Measurements from ENCODE around the gene LAMA3.

The LAMA3 gene

DNA sequence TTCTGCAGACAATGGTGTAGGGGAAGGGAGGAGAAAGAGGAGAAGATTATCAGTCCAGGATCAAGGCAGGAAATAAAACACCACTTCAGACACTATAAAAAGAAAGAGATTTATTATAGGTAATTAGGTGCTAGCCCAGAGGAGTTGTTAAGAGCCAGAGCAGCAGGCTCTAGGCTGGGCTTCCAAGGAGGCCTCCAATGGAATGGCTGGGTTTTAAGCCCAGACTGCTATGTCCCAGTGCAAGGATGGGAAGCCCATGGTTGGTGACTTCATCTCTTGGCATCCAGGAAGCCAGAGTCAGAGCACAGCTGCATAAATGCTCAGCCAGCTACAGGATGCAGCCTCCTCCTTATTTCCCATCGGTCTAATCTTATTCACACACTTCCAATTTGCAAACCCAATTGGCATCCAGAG lies 95.6 kb downstream of the LAMA3 start:
- no peak for DNase-seq

DNA sequence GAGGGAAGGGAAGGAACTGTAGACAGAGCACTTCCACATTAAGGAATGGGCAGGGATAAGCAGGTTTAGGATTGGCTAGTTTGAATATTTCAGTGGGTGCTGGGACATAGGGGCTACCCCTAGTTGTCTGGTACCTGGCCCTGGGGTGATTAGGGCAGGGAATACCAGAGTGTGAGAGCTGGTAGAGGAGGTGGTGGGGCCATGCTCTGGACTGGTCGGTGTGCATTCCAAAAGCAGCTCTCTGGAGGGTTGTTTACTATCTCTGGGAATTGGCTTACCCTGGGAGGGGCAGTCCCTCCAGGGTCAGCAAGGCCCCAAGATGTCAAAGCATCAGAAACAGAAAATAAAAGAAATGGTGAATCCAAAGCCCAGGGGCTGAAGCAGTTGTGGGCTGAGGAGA lies 103.8 kb downstream of the LAMA3 start:
- no peak for DNase-seq

DNA sequence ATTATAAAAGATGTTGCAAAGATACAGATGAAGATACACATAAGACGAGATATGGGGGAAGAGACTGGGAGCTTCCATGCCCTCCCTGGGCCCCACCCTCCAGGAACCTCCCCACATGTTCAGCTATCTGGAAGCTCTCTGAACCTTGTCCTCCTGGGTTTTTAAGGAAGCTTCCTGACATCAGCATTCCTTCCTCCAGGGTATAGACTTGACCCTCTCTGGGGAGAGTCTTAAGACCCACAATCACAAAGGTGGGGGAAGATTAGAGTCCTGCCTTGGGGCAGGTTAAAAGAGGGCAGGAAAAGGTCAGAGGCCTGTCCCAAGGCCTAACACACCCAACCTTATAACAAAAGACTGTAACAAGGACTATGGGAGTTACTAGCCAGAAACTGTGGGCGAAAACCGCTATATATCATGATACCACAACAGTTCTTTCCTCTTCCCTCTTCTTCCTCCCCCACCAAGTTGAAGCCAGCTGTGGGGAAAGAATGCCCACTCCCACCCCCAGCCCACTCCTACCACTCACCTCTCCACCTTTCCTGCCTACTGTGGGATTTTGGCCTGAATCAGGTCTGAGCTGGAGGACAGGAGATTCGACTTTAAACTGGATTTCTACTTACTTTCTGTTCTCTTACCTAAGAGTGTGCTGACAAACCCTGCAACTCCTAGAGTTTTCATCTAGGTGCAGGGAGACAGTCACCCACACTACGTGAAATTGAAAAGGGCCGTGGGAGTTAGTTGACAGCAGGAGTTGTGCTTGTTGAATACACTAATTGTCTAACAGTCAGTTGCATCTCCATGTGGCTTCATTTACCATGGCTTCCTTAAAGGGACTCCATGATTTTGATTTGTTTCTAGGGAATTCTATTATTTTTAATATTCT lies 105.0 kb downstream of the LAMA3 start:
- DNase-seq: no peak

DNA sequence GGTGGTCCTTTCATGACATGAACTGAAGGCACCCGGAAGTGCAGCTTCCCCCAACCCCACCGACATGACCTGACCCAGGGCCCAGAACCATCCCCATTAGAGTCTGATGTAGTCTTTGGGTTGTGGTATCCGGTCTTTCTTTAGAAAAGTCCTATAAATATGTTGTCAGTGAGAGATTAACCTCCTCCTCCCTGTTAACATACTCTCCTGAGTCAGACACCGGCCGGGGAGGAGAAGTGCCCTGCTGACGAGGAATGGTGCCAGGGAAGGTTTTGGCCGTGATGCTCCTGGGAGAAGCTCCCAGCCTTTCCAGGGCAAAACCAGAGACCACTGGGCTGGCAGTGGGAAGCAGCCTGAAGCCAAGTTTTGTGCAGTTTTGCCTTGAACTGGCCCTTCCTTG lies 109.0 kb downstream of the LAMA3 start:
- DNase-seq: no peak

DNA sequence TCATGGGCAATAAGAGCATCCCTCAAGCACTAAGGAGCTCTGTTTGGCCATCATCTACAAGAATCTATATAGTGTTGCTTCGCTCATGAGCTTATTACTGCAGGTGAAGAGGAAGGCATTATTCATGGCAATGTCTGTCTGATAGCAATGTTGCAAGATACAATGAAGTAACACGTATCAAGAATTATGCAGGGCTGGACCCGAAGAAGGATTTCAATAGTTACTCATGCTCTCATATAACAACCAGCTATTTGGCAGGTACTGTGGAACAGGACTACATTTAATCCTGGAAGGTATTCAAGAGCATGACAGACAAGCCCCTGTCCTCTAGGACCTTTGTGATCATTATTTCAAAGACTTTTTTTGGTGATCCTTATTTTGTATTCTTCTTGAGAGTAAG lies 109.6 kb downstream of the LAMA3 start:
- no peak for DNase-seq

DNA sequence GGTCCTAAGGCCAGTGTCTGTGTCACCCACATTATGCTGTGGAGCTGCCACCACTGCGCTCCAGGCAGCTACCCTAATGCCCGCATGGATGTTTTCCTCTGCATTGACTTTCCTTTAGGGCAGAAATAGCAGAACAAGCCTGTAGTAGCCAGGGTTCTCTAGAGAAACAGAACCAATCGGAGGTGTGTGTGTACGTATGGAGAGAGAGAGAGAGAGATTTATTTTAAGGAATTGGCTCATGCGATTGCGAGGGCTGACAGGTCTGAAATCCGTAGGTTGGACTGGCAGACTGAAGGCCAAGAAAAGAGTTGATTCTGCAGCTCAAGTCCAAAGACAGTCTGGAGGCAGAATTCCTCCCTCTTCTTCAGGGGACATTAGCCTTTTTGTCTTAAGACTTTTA lies 110.3 kb downstream of the LAMA3 start:
- DNase-seq: no peak

DNA sequence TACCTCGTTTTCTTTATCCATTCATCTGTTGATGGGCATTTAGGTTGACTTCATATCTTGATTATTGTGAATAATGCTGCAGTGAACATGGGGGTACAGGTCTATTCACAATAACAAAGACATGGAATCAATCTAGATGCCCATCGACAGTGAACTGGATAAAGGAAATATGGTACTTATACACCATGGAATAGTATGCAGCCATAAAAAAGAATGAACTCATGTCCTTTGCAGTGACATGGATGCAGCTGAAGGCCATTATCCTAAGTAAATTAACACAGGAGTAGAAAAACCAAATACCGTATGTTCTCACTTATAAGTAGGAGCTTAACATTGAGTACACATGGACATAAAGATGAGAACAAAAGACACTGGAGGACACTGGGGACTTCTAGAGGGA lies 111.6 kb downstream of the LAMA3 start:
- no peak for DNase-seq

DNA sequence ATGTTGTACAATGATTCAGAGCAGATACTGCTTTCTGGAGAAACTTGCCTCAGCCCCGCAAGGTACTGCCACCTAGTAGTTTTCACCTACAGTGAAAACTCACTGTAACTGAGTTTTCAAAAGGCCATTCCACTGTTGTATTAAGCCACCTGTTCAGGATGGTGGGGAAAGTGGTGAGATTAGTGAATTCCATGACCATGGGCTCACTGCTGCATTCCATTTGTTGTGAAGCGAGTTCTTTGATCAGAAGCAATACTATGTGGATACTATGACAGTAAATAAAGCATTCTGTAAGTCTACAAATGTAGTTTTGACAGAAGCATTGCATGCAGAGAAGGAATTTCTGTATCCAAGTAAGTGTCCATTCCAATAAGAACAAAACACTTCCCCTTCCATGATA lies 113.6 kb downstream of the LAMA3 start:
- no peak for DNase-seq

DNA sequence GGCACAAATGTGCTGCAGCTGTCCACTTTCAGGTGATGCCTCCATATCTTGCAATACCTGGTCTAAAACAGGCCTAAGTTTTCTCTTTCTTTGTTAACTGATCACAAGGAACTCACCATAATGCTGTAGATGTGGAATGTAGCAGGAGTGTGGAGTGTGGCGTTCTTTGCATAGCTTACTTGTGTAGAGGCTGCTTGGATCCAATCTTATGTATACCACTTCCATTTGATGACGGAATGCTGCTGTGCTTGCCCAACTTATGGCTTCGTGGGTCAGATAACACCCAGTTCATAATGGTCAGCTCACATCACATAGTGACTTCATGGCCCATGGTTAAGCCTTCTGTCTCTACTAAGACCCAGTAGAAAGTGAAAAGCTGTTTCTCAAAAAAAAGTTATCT lies 114.5 kb downstream of the LAMA3 start:
- no peak for DNase-seq

DNA sequence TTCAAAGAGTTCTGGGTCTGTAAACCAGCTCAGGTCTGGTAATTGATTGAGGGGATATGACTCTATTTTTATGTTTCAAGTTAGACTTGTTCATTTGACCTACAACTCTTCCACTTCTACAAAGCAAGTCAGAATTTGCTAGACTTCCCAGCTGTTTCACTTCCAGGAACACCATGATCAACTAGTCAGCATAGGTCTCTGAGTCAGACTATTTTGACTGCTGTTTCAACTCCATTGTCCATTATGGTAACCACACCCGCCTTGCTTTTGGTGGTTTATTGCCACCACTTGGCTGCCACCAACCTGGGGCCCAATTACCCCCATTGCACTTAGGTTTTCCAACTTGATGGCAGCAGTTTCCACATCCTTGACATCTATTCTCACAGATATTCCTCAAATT lies 116.6 kb downstream of the LAMA3 start:
- DNase-seq: no peak

DNA sequence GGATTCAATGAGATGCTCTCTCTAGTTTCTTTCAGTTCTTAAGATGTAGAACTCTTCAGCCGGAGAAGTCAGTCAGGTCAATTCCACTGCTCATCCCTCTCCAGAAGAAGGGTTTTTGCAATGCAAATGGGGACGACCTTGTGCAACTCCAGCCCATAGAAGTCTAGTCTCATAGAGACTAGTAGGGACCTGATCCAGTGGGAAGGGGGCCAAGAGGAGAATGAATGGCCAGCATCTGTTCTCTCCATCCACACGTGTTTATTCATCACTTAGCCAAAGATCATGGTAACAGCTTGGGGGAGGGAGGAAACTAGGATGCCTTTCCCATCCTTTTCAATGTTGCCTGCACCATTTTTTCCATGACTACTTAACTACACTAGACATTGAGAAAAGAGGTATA lies 120.2 kb downstream of the LAMA3 start:
- no peak for DNase-seq

DNA sequence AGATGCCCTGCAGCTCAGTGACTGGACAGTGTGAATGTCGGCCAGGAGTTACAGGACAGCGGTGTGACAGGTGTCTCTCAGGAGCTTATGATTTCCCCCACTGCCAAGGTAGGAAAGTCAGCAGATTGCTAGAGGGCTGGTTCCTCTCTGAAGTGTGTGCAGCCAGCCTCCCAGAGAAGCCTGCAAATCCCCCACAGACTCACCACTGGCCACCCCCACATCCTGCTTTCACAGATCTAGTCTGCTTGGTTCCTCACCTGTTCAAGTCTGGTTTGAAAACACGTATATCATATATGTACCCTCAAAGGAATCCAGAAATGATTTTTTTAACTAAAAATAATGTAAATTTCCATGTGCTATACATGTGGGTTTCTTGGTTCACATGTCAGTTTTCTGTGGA lies 121.1 kb downstream of the LAMA3 start:
- no peak for DNase-seq

DNA sequence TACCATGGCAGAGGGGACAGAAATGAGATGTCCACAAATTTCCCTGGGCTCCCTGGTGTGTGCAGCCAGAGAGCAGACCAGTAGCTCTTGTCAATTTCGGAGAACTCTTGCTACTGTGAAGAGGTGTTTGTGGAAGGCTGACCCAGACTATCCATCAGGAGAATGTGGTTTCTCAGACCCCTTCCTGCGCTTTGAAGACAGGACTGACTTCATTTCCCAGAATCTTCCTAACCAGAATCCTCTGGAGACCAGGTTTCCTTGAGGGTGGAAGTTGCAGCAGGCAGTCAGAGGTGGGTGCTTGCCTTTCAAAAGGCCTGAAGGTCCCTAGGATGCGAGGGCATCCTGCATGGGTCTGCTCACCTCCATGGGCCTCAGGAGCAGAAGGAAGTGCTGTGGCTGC lies 121.9 kb downstream of the LAMA3 start:
- DNase-seq: no peak

DNA sequence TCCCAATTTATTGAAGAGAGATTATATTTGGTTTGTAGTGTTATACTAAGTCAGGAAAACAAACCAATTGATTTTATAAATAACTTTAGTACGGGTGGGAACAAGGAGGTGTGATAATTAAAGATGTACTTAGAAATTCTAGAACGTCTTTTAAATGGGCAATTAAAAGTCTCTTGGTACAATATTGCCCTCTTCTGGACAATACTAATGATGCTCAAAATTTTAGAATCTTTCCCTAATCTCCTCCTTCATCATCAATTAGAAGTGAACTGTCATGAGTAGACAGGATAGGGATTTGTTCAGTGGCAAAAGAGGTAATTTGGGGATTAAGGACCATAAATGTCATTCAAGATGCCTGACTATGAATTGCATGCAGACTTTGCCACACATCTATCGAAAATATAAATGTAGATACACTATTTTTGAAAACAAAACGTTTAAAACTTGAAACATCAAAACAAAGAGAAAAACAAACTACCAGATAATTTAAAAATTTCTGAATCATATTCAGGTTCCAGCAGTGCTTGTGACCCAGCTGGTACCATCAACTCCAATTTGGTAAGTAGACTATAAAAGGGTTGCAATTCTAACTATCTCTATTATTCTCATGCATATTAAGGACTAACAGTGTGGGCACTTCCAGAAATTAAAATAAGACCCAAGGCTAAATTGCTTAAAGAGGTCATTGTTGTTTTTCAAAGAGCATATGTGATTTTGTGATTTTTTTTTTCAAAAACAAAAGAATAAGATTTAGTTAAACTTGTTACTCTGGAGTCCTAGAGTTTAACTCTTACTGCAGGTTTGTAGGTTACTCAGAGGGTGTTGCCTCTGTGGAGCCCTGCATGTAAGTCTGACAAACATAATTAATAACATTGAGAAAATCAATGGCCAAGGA lies 123.5 kb downstream of the LAMA3 start:
- peak; percentile 38 for DNase-seq

DNA sequence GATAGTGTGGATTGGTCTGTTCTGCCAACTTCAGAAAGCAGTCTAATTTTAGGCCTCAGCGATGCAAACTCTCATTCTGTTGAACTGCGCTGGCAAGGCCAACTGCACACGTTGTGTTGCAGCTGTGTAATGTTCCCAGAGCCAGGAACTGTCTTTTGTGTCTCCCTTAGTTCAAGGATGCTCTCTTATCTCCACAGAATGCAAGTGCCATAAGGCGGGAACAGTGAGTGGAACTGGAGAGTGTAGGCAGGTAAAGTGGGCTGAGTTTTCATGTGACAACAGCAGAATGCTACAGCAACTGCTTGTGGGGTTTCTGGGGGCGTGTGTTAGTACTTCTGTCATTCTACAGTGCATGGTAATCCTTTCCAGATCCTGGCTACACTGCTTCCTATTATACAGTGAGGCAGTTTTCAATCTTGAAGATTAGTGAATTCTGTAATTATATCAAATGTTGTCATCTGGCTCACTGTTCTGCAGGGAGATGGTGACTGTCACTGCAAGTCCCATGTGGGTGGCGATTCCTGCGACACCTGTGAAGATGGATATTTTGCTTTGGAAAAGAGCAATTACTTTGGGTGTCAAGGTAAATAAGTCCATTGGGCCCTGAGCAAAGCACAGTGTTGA lies 125.8 kb downstream of the LAMA3 start:
- DNase-seq: no peak

DNA sequence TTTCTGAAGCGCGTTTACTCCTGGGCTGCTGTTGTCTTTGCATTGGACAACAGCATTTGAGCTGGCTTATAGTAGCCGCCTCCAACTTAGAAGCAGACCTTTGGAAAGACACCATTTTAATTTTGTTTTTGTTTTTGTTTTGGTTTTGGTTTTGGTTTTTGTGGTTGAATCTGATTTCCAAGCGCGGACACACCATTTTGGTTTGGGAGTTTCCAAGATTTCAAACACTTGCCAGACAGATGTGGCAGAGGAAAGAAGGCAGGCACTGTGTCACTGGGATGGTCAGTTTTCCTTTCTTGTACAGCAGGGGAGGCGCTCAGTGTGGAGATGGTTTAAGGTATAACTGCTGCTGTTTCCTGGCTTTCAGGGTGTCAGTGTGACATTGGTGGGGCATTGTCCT lies 126.8 kb downstream of the LAMA3 start:
- DNase-seq: no peak

DNA sequence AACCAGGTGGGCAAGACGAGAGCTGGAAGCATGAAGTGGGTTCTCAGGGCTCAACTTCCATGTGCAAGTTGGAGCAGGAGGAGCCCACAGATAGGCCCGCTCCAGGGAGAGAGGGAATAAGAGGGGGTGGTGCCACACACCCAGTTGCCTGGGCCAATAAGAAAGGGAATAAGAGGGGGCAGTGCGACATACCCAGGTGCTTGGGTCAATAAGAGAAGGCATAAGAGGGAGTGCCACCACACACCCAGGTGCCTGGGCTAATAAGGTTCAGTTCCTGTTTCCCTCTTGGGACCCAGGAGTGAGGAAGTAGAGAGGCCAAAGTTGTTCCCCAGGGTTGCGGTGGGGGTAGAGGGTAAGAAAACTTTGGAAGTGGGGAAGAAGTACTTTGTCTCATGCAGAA lies 127.5 kb downstream of the LAMA3 start:
- DNase-seq: no peak

DNA sequence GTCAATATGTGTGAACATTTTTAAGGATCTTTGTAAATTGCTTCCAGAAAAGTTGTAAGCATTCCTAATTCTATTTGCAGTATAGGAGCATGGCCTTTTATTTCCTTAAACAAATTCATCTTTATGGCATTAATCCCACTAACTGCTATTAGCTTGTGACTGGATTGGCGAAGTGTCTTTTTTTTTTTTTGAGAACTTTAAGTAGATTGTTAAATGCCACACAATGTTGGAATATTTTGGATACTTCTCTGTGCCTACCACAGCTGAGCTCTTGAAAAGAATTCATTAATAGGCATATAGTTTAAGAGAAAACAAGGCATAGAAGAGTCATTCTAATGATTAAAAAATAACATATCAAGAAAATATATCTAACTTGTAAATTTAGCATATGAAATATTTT lies 129.7 kb downstream of the LAMA3 start:
- no peak for DNase-seq

DNA sequence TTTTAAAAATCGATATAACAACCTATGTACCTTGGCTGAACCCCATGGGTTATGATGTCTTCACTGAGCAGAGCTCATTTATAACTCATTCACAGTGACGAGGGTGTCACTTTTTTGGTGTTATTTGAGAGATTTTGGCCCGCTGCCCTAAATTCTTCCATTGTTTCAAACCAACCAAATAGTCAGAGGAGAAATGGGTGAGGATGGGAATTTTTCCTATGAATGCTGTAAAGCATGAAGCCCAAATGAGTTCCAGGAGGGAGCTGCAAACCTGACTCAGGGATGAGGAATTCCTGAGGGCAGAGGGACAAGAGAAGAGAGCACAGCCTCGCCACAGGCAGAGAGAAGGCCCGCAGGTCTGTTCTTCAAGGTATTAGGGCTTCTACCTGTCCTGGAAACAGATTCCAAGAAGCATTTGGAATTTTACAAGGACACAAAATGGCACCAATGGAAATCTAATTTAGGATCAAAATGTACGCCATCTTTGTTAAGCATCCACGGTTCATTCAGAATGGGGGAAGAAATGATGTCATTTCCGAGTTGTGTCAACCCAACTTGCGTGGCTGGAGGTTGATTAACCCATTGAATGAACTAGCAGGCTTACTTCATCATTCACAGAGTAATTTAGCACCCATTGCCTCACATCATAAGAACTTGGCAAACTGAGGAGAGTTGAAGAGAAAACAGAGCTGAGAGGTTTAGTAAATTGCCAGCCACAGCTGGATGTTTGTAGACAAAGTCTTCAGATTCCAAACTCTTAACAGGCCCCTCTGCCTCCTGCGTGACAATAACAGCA lies 133.5 kb downstream of the LAMA3 start:
- no peak for DNase-seq

DNA sequence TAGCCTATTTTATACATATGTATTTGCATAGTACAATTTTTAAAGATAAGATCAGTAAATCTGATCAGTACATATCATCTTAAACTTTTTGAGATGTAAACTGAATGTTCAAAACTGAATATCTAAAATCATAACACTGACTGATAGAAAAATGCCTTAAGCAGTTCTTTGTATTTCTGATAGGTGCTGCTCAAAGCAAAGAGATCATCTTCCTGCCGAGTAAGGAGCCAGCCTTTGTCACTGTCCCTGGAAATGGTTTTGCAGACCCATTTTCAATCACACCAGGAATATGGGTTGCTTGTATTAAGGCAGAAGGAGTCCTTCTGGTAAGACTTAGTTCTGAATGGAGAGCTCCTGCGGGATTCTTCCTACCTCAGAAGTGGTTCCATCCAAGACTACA lies 135.0 kb downstream of the LAMA3 start:
- no peak for DNase-seq

DNA sequence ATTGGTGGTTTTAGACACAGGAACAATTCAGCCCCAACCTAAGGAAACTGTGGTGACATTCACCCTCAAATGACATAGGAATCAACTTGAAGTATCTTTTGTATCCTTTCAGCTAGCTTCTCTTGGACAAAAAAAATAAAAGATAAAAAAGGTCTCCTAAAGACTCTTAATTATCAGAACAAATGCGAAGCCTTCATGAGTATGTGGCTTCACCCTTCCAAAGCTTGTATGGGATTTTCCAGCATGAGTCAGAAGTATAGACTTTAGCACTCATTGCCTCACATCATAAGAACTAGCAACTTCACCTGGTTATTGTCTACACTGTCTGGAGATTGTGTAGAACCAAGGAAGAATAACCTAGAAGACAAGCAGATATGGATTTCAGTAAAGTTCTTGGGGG lies 135.4 kb downstream of the LAMA3 start:
- DNase-seq: no peak

DNA sequence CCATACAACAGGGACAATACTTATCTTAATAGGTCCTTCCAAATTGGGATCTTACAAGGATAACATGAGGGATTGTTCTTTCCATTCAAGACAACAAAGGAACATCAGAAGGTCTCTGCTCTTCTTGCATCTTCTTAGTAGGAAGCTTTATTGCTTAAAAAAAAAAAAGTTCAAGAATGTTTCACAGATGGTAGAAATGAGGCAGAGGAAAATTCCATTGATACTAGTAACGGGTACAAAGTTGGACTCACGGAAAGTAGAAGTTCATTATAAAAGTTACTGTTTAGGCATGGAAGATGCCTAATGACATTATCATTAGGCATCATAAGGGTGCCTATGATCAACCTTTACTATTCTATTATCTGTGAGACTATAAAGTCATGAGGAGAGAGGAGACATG lies 136.2 kb downstream of the LAMA3 start:
- no peak for DNase-seq

DNA sequence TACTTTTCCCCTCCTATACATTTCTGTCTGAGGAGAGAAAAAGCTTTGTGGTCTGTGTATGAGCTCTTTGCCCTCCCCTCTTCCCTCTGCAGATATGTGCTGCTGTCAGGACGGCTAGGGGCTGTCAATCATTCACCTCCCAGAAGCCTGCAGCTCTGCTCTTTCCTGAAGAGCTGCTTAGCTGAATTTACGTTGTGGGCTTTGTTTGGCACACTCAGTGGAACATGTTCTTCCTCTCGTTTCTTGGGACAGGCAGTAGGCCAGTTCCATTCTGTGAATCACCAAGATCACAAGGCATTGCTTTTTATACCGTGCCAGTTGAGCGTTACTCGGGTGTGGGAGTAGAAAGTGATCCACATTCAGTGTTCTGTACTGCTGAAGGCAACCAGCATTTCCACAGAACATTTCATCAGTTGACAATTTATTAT lies 136.7 kb downstream of the LAMA3 start:
- DNase-seq: no peak
